ENCODE data around the gene PIP4K2A.
"Not testable (repeated sequence)": the region's sequence is repeated elsewhere in the genome, so short reads cannot be mapped to it uniquely, and the experiment has no call there.

The PIP4K2A gene

DNA sequence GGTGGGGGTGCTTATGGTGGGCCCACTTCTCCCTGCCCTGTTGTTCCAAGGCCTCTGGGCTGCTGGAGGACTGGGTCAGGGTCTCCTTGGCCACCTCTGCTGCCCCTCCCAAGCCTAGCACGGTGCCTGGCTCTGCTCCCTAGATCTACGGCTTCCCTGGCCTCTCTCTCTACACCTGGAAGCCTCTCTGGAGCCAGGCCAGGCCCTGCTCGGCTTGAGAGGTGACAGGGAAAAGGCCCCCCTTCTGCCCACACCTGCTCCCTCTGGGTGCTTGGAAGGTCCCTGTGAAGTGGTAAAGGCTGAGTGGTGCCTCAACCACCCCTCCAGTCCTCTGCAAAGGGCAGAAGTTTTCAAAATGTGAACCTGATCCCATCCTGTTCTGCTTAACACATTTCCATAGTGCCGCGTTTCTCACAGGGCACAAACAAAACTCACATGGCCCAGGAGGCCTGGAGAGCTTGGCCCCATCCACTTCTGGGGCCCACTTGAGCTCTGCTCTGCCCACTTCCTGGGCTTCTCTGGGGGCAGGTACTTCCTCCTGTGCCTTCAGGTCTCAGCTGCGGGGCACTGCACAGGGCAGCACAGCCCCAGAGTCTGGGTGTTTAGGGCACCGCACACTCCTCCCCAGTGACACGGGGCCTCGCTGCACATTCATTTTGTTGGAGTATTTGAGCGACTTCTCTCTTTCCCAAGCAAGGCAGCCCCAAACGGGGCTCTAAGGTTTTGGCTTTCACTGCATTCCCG is 169.9 kb downstream of the PIP4K2A start:
- FAIRE-seq, result no peak

DNA sequence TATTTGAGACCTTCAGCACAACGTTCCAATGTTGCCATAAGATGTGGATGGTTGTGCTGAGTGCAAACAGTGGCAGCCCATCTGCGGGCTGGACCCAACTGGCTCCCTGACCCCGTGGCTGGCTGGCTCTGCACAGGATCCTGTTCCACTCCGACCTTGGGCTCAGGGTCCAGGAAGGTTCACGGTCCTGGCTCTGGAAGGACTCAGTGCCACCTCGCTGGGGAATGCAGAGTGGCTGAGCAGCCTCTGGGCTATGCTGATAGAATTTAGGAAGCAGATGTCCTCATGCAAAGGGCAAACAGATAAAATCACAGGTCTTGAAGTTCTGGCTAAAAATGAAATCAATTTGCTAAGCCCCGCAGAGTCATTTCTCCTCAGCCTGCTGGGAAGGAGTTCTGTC is 171.6 kb downstream of the PIP4K2A start:
- FAIRE-seq, result no peak

DNA sequence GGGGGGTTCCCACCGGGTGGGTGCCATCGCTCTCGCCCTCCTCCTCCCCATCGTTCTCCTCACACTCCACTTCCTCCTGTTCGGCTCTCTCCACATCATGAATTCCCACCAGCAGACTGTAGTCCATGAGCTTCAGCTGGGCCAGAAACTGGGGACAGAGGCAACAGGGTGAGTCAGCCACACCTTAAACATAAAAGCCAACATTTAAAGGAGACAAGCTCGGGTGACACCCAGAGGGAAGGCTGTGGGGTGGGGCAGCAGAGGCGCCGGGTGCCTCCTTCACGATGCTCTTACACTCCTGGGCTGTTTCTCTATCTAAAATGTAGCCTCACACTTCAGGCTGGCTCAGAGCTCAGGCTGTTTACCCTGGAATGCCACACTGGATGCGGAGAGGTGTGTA is 172.5 kb downstream of the PIP4K2A start:
- no peak for FAIRE-seq

DNA sequence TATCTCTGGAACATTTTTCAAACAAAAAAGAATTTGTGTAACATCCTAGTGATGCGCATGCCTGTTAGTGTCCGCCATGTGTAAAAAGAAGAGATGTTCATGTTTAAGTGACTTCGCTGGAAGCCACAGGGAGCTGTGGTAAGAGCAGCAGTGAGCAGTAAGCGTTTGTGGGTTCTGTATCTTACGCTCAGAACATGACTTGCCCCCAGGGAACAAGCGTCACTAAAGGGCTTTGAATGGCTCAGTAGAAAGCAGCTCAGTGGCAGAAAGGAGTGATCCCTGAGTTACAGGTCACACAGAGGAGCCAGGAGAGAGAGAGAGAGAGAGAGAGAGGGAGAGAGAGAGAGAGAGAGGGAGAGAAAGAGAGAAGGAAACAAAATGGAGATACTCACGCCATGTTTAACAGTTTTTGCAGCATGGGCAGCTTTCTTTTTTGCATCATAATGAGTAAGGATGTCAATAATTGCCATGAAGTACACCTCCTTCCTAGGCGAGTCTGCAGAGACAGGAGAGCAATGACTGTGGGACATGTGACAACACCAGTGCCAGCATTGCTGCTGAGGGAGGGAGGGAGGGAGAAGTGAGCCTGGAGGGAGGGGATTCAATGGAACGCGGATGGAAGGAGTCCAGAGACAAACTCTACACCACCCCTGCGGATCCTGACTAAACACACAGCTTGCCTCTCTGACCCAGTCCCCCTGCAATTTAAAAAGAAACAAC is 174.6 kb downstream of the PIP4K2A start:
- FAIRE-seq, result no peak

DNA sequence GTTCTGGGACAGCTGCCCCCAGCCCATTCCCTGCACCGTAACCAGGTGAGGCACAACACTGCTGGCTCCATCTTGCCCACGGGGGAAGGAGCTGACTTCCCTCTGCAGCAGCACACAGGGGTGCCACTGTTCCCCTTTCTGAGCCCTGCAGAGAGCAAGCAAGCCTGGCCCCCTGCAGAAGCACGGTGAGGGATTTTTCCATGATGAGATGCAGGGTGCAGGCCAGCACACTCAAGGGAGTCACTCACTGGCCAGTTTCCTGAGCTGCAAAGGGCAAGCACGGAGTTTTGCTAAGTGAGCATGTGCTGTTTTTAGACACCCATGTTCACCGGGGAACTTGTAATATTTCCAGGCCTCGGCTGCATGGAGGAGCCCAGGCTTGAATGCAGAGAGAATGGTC is 176.6 kb downstream of the PIP4K2A start:
- no peak for FAIRE-seq

DNA sequence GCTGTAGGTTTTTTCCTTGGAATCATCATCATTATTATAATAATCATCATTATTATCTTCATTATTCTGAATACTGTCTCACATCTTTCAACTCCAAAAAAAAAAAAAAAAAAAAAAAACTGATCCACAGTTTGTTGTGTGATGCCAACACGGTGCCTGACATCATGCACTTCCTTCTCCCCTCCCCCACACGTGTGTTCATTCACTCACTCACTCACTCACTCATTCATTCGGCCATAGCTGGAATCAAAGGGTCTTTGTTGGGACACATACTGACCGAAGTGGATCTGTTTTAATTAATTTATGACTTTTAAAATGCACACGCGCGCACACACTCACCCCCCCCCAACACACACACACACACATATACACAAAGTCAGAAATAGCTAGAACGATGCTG is 177.8 kb downstream of the PIP4K2A start:
- FAIRE-seq, result no peak

DNA sequence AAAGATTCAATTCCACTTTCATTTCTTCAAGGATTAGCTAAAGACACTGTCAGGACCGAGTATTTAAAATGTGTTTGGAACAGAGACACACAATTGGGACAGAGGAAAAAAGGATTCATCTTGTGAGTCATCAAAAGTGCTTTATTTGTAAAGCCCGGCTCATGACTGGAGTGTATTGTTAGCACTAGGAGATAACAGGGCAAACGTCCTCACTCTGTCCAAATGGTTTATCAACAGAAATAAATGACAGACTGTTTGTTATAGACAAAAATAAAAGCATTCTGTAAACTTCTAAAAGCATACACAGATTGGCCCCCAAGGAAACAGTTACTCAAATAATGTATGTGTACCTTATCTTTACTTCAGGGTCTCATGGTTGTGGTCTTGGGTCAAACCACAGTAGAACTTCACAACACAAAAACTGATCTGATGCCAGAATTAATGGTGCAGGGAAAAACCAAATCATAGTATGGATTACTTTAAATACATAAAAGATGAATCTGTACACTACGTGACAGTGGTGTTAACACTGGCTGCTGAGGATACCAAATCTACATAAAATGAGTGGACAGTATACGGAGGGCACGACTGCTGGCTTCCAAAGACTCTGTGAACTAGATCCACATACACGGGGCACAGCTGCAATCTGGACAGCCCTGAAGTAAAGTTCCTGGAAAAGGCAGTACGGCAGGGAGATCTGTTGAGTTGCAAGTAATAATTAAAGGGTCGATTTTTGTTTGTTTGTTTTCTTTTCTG is 179.4 kb downstream of the PIP4K2A start:
- no peak for FAIRE-seq

DNA sequence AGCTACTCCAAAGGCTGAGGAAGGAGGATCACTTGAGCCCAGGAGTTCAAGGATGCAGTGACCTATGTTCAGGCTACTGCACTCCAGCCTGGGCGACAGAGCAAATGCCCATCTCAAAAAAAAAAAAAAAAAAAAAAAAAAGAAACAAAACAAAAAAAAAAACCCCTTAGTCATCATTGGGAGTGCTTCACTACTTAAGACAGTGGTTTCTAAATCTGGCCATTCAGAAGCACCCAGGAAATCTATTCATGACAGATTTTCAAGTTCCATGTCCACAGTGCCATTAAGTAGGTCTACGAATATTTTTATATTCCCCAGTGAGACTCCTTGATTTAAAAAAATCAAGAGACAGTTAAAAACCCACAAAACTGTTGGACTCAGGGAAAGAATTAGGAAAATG is 182.9 kb downstream of the PIP4K2A start:
- FAIRE-seq, result no peak

DNA sequence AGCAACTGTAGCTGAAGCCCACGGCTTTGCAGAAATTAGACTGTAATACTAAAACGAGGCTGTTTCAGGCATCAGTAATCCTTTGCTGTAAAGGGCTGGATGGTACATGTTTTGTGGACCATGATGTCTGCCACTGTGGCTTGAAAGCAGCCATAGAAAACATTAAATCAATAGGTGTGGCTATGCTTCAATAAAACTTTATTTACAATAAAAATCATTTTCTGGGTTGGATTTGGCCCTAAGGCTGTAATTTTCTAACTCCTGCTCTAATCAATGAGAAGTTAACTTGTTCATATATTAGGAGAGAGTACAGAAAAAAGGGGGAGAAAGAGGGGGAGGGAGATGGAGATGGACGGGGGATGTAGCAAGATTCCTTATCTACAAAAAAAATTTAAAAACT is 183.4 kb downstream of the PIP4K2A start:
- no peak for FAIRE-seq

DNA sequence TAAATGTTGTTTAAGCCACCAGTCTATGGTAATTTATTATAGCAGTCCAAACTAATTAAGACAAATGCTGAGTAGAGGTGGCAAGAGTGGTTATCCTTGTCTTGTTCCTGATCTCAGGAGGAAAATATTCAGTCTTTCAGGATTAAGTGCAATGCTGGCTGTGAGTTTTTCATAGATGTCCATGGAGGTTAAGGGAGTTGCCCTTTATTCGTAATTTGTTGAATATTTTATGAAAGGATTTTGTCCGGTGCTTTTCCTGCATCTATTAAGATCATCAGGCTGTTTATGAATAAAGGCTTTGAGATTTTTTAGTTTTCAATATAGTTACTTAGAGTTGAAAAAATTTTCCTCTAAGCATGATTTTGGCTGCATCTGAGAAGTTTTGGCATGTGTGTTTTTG is 186.9 kb downstream of the PIP4K2A start:
- no peak for FAIRE-seq

DNA sequence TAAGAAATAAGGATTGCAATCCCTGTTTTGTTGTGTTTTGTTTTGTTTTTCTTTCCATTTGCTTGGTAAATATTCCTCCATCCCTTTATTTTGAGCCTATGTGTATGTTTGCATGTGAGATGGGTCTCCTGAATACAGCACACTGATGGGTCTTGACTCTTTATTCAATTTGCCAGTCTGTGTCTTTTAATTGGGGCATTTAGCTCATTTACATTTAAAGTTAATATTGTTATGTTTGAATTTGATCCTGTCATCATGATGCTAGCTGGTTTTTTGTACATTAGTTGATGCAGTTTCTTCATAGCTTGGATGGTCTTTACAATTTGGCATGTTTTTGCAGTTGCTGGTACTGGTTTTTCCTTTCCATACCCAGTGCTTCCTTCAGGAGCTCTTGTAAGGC is 190.0 kb downstream of the PIP4K2A start:
- not testable (repeated sequence) for FAIRE-seq

DNA sequence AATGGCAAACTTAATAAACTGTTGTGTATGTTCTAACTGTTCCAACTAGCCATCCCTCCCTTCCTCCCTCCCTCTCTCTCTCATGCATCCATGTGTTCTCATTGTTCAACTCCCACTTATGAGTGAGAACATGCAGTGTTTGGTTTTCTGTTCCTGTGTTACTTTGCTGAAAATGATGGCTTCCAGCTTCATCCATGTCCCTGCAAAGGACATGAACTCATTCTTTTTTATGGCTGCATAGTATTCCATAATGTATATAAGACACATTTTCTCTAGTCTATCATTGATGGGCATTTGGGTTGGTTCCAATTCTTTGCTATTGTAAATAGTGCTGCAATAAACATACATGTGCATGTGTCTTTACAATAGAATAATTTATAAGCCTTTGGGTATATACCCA is 193.7 kb downstream of the PIP4K2A start:
- FAIRE-seq, result not testable (repeated sequence)

DNA sequence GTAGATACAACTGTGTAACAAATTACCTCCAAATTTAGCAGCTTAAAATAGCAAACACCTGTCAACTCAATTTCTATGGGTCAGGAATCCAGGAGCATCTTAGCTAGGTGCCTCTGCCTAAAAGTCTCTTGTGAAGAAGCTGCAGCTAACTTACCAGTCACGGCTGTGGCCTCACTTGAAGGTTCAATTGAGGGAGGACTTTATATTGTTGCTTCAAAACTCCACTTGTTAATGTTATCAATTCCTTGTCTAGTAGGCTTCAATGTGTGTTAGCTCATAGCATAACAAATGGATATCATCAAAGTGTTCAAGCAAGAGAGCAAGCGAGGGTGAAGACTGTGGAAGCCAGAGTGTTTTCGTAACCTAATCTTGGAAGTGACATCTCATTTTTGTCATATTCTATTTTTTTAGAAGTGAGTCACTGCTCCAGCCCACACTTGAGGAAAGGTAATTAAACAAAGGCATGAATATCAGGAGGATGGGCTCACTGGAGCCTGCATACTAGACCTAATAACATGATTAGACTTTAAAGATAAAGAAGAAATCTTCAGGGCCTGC is 196.1 kb downstream of the PIP4K2A start:
- FAIRE-seq, result no peak

DNA sequence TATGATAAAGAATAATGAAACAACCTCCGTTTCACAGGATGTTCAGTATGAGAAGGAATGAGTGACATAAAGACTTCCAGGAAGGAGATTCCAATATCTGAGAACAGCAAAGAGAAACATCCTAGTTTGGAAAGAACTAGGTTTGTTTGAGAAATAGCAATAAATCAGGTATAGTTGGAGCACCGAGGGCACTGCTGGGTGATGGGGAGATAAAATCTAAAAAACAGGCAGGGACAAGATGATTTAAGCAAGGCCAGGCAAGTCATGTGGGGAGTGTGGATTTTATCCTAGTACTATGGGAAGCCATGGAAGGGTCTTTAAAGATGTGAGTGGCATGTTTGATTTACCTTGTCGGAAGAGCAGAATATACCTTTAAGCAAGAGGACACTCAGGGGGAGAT is 199.4 kb downstream of the PIP4K2A start:
- FAIRE-seq, result no peak

DNA sequence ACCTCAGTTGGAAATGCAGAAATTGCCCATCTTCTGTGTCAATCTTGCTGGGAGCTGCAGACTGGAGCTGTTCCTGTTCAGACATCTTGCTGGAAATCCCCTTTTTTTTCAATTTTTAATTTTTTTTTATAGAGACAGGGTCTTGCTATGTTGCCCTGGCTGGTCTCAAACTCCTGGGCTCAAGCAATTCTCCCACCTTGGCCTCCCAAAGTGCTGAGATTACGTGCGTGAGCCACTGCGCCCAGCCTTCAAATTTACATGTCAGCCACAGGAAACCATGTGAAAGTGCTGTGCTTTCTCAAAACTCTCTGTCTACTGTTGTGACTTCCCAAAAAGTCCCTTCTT is 200.0 kb downstream of the PIP4K2A start:
- not testable (repeated sequence) for FAIRE-seq

DNA sequence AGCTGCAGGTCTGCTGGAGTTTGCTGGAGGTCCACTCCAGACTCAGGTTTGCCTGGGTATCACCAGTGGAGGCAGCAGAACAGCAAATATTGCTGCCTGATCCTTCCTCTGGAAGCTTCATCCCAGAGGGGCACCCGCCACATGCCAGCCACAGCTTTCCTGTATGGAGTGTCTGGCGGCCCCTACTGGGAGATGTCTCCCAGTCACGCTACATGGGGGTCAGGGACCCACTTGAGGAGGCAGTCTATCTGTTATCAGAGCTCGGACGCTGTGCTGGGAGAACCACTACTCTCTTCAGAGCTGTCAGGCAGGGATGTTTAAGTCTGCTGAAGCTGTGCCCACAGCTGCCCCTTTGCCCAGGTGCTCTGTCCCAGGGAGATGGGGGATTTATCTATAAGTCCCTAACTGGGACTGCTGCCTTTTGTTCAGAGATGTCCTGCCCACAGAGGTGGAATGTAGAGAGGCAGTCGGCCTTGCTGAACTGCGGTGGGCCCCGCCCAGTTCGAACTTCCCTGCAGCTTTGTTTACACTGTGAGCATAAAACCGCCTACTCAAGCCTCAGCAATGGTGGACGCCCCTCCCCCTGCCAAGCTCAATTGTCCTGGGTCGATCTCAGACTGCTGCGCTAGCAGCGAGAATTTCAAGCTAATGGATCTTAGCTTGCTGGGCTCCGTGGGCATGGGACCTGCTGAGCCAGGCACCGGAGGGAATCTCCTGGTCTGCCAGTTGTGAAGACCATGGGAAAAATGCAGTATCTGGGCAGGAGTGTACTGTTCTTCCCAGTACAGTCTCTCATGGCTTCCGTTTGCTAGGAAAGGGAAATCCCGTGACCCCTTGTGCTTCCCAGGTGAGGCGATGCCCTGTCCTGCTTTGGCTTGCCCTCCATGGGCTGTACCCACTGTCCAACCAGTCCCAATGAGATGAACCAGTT is 200.6 kb downstream of the PIP4K2A start:
- FAIRE-seq, result not testable (repeated sequence)

DNA sequence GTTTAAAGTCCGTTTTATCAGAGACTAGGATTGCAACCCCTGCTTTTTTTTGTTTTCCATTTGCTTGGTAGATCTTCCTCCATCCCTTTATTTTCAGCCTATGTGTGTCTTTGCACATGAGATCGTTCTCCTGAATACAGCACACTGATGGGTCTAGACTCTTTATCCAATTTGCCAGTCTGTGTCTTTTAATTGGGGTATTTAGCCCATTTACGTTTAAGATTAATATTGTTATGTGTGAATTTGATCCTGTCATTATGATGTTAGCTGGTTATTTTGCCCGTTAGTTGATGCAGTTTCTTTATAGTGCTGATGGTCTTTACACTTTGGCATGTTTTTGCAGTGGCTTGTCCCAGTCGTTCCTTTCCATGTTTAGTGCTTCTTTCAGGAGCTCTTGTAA is 202.4 kb downstream of the PIP4K2A start:
- not testable (repeated sequence) for FAIRE-seq

DNA sequence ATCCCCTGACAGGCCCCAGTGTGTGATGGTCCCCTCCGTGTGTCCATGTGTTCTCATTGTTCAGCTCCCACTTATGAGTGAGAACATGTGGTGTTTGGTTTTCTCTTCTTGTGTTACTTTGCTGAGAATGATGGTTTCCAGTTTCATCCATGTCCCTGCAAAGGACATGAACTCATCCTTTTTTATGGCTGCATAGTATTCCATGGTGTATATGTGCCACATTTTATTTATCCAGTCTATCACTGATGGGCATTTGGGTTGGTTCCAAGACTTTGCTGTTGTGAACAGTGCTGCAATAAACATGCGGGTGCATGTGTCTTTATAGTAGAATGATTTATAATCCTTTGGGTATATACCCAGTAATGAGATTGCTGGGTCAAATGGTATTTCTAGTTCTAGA is 206.2 kb downstream of the PIP4K2A start:
- not testable (repeated sequence) for FAIRE-seq

DNA sequence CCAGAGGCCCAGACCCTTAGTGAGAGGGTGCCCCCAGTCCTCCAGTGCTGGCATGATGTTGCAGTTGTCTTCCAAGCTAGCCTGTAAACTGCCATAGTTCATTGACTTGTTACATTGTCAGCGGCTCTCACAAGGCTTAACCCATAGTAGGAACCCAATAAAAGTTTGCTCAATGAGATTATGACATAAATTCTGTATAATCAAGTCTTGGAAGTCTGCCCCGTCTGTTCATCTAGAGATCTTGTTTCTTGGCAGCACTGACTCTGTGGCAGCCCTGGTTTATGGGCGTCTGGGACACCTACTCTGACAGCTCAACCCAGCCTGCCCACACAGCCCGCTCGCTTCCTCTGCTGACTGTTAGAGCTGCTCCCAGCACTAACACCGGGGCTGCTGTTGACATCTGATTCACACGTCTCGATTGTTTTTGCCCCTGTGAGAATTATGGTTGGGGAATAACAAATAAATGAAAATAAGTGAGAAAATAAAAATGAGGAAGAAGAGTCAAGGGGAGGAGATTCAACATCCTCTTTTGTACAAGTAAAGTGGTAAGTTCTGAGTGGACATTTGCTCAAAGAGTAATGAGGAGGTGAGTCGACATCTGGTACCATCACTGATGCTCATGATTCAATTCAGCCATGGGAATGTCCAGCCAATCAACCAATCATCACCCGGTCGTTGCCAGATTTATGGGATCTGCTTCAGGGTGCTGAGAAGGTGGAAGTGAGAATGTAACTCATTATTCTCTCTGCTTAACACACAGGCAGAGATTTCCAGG is 208.3 kb downstream of the PIP4K2A start:
- FAIRE-seq, result no peak

DNA sequence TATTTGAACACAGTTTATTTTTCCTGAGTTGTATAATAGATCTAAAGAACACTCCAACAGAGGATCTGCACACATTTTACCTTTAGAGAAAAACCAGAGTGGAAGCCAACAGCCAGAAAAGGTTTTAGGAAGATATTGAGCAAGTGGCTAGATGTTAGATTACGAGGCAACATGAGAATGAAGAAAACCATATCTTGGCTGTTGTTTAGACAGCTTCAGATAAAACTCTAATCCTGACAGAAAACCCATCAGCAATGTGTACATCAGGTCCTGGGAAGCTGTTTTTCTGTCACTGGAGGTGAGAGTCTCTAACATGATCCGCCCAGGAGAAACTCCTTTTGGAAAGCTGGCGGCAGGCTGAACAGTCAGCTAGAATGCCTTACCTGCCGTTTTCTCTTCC is 209.6 kb downstream of the PIP4K2A start:
- FAIRE-seq, result no peak

DNA sequence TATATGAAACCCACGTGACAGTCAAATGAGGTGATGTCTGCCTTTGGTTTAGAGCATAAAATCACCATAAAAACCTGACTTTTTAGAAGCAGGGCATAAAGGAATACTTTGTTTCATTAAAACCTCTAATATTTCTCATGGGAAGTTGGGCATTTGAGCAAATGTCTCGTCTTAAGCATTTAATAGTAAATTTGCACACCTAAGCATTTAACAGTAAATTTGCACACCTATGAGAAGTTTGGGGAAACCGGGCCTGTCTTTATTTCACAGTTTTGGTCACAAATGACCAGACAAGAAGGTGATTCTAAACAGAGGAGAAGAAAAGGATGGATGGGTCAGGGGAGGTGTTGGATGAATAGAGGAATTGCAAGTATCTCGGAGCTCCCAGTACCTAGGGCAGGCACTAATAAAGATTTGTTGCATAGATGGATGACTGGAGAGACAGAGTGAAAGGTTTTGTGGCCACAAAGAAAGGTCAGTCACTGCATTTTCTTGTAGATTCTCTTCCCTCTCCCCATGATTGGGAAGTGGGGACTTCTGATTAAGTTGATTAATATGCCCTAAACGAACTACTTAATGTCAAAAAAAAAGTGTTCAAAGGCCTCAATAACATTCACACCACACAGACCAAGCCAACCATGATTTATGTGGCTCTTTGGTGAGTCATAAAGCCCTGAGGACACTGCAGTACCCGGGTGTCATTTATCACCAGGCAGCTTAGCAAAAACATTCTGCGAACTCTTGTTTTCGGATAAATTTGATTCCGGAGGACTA is 210.9 kb downstream of the PIP4K2A start:
- no peak for FAIRE-seq

Data from colon (tissue), 2 donors.